GM06990 (cell line): Measurements from ENCODE around the gene MYO19.

ENCODE experiments used
- DNase-seq: peaks from one replicate; pipeline ENCODE4 v3.0.0-alpha.2; 2011; ENCODE audit not compliant: insufficient read length; ENCODE audit errors: extremely low read depth
- H3K27me3 ChIP-seq: replicated peaks from 2 replicates; pipeline ENCODE4 v1.6.0; 2011; ENCODE audit warnings: low read length; ENCODE audit not compliant: control insufficient read depth, insufficient read depth
- H3K36me3 ChIP-seq: 2 replicates; pipeline ENCODE4 v1.5.1; 2011; ENCODE audit warnings: low read length; ENCODE audit not compliant: control insufficient read depth, insufficient read depth
- H3K4me3 ChIP-seq: replicated peaks from 2 replicates; pipeline ENCODE4 v1.5.1; 2011; ENCODE audit warnings: low read depth, mild to moderate bottlenecking, control low read depth, low read length
- CTCF ChIP-seq: IDR thresholded peaks from 2 replicates; pipeline ENCODE4 v1.5.1; 2011; ENCODE audit warnings: low read length, control low read depth, mild to moderate bottlenecking, inconsistent platforms; ENCODE audit not compliant: insufficient read depth, poor library complexity, severe bottlenecking

The MYO19 gene

DNA sequence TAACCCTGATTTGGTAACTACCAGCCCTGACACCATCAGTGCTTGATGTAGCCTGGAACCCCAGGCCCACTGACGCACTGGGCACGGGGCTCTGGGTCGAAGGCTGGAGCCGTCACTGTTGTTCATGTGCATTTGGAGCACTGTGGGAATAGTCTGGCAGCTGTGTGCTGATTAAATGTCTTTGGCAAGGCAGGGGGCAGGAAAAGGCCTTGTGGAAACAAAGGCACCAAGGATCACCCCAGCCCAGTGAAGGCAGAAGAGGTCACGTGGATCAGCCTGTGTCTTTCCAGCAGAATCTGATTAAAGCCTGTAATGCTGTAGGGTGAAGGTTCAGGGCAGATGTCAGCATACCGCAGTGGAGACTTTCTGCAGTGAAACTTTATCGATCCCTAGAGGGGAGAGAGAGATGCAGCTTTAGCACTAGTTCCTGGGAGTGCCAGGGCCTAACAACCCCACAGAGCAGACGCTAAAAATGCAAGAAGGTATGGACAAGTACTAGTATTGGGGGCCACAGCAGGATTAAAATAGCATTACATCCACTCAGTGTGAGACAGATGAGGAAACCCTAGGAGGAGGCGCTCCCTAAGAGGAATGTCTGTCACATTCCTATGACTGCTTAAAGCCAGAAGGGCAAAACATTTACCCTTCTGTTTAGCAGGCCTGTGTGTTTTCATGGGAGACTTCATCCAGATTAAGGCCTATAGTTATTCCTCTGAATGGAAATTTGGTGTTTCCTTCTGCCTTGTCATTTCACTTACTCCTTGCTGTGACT, 38.5 kb downstream of the MYO19 start:
- Histone ChIP-seq H3K4me3 (no peak overlapping the region), H3K27me3 (no peaks in the 10 kb centered on the region), H3K36me3 (peaks cover 41% of the 10 kb centered on the region)
- DNase-seq: no peak
- TF ChIP-seq CTCF: no peak

DNA sequence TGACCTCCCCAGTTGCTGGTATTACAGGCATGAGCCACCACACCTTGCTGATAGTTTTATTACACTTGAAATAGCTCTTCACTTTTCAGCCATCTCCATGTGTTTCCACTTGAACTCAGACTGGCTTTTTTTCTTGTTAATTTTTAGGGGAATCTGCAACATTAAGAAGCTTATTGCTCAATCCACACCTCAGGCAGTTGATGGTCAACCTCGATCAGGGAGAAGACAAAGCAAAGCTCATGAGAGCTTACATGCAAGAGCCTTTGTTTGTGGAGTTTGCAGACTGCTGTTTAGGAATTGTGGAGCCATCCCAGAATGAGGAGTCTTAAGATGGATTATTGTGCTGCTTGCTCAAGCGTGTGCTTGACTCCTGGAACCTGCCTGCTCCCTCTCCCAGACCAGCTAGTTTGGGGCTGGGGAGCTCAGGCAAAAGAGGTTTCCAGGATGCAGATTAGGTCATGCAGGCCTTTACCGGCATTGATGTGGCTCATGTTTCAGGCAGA, 39.5 kb downstream of the MYO19 start:
- no peak for TF ChIP-seq CTCF
- no peak for DNase-seq
- no peaks in the 10 kb centered on the region for H3K27me3 ChIP-seq
- peaks cover 33% of the 10 kb centered on the region for H3K36me3 ChIP-seq
- no peak overlapping the region for H3K4me3 ChIP-seq

DNA sequence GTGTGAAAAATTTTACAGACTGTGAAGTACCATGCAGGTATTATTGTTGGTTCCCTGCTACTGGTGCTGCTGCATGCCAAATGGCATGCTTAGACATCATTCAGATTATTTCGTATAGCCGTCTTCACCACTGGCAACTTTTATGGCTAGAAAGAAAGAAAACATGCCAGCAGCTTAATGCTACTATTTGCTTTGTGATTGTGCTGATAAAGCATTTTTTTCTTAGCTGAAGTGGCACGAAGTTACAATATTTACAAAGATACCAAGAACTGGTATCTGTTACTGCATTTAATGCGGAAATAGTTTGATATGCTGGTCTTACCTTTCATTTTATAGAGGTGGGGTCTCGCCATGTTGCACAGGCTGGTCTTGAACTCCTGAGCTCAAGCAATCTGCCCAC, 40.0 kb downstream of the MYO19 start:
- no peak for DNase-seq
- H3K27me3 ChIP-seq: no peaks in the 10 kb centered on the region
- TF ChIP-seq CTCF: no peak
- peaks cover 33% of the 10 kb centered on the region for H3K36me3 ChIP-seq
- no peak overlapping the region for H3K4me3 ChIP-seq

GRCh38 chr17:36493956-36494355, 40.7 kb downstream of the MYO19 start:
- H3K4me3 ChIP-seq: no peak overlapping the region
- DNase-seq: no peak
- H3K27me3 ChIP-seq: no peaks in the 10 kb centered on the region
- peaks cover 30% of the 10 kb centered on the region for H3K36me3 ChIP-seq
- TF ChIP-seq CTCF: no peak

DNA sequence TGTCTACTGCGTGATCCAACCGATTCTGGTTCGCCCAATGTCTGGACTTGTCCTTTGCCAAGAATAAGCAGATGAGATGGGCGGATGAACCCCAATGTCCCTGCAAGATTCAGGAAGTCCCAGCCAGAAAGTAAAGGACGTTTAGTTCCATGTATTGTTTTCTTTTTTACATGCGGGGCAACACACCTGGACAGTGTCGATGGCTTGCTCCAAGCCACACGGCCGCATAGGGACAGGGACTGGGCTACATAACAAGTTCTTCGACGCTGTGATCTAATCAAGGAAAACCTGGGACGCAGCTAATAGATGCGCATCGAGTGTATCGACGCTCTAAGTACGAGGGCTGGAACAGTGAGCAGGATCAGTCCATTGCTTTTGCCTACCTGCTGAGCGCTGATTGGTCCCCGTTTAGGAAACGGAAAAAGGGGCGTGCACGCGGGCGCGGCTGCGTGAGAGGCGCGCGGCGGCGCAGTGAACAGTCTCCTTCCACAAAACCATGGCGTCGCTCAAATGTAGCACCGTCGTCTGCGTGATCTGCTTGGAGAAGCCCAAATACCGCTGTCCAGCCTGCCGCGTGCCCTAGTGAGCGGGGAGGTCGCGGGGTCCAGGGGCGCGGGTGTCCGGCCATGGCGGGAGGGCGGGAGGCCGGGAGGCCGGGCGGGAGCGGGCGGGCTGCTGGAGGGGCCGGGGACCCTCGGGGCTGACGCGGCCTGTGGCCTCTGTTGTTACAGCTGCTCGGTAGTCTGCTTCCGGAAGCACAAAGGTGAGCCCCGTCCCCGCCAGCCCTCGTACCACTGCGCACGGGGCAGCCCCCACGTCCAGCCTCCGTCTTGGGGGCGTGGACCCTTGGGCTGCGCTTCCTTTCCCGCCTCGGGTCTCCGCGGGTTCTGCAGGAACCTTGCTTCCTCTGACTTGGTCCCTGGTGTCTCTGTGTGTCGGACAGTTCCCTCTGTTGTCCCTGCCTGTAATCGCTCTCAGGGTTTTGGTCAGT, 48.2 kb downstream of the MYO19 start, which contains the start of gene ZNHIT3:
Gene ZNHIT3 (plus strand): TSS at position 478 of the 991 bp plus-strand sequence. CDS start 19 bp downstream, at position 497.
- no peak for TF ChIP-seq CTCF
- DNase-seq: peak; percentile 92
- Histone ChIP-seq H3K4me3 (peak within 1 kb of the TSS; percentile 69), H3K36me3 (no peaks in the 10 kb centered on the region), H3K27me3 (peaks cover 2% of the 10 kb centered on the region; the same call in 1 of the 2 replicates)
